Measurements from ENCODE around the gene DYRK1B. TPM values are rescaled to one million over a fixed set of nuclear protein-coding genes. Genes with fewer than 3 reads are reported as not detected.

The DYRK1B gene
- total and polyA plus RNA-seq, 2 donors (not counting 1 experiment from before 2014, with no cell fraction given) = 26.1 to 36.6 TPM

GRCh38 chr19:39792999-39793546 is 40.9 kb downstream of the DYRK1B start:
- no peaks in the 10 kb centered on the region for H4K20me1 ChIP-seq (ENCODE audit: control insufficient read depth, insufficient read depth, low read length, poor library complexity, severe bottlenecking)
- ChIA-PET POLR2A (interaction anchor here (0.6 to 0.7 kb wide), 3 partner anchors 174 to 870 kb away, joined by 3 to 6 read pairs (median 3); no protein-coding TSS in a partner anchor), CTCF (interaction anchor here (0.6 to 7.1 kb wide), 20 partner anchors 11 to 1302 kb away, joined by 3 to 159 read pairs (median 5); partner anchors contain the start of genes DYRK1B, FBL, PSMC4 and ZNF780B)
- DNase-seq (peak; percentile 88), ATAC-seq (ENCODE audit: low read depth) (peak; percentile 94)
- peaks cover 6% of the 10 kb centered on the region for H3K27me3 Mint-ChIP-seq
- intact Hi-C loops (cut with micrococcal nuclease) = loop anchor here (1.0 to 2.0 kb wide), 3 partner anchors 51 to 372 kb away; no protein-coding TSS in a partner anchor
- H2AFZ ChIP-seq (ENCODE audit: insufficient read depth, low read depth, low read length, poor library complexity, severe bottlenecking) = peak overlapping the region; percentile 93
- H3K27ac Mint-ChIP-seq = peak overlapping the region; percentile 37
- peaks cover 1 to 8% (median 7%) of the 10 kb centered on the region in 3 donors for H3K9me3 ChIP-seq (ENCODE audit: control extremely low read depth in 1 of 3, control insufficient read depth in 2 of 3, insufficient read depth in 1 of 3, low read length in 2 of 3)
- H3K4me1 ChIP-seq (ENCODE audit: control insufficient read depth in 2 of 2, insufficient read depth in 2 of 2, low read length in 2 of 2) = peaks cover 0 to 9% of the 10 kb centered on the region in 2 donors
- H3K9ac ChIP-seq (ENCODE audit: low read length) = peak overlapping the region; percentile 75
- no peaks in the 10 kb centered on the region for H3K27me3 ChIP-seq (replicated peaks in 1 of 4; ENCODE audit: control extremely low read depth in 1 of 4, control insufficient read depth in 3 of 4, insufficient read depth in 4 of 4, low read length in 3 of 4)
- H3K4me3 Mint-ChIP-seq = peak overlapping the region; percentile 79
- peaks cover 8% of the 10 kb centered on the region for H3K4me1 Mint-ChIP-seq
- TF ChIP-seq EZH2 (IDR thresholded peaks at IDR 0.05; ENCODE audit: borderline replicate concordance, insufficient read depth, low read depth, low read length, poor library complexity, severe bottlenecking) (no peak), CTCF (IDR thresholded peaks at IDR 0.05) (peak; percentile 91)
- peak overlapping the region; percentile 42 to 76 (median 58) for H3K4me3 ChIP-seq (ENCODE audit: control extremely low read depth in 1 of 5, extremely low read depth in 1 of 5, insufficient read depth in 1 of 5, low read depth in 2 of 5, low read length in 4 of 5)
- peak overlapping the region; percentile 93 for H3K4me2 ChIP-seq (replicated peaks; ENCODE audit: low read depth, low read length, poor library complexity, severe bottlenecking)
- no peaks in the 10 kb centered on the region for H3K9me3 Mint-ChIP-seq (ENCODE audit: insufficient read depth)
- H3K36me3 ChIP-seq (replicated peaks in 1 of 2; ENCODE audit: control extremely low read depth in 1 of 2, control insufficient read depth in 1 of 2, extremely low read depth in 1 of 2, insufficient read depth in 2 of 2, low read length in 1 of 2) = no peaks in the 10 kb centered on the region
- H3K79me2 ChIP-seq (ENCODE audit: control insufficient read depth, insufficient read depth, low read length) = no peaks in the 10 kb centered on the region
- no peak overlapping the region for H3K27ac ChIP-seq (ENCODE audit: low read length in 2 of 2)
- under 1% methylated on average over 15 of the region's 17 CpGs for whole genome bisulfite sequencing (ENCODE audit: insufficient coverage)

DNA sequence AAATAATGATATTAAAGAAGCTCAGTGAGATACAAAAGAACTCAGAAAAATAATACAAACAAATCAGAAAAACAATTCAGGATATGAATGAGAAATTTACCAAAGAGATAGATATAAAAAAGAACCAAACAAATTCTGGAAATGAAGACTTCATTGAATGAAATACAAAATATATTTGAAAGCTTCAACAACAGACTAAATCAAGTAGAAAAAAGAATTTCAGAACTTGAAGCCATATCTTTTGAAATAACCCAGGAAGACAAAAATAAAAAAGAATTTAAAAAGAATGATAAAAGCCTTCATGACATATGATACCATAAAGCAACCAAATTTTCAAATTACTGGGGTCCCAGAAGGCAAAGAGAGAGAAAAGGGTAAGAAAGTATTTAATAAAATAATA is 45.7 kb downstream of the DYRK1B start:
- H3K36me3 ChIP-seq (replicated peaks in 1 of 2; ENCODE audit: control extremely low read depth in 1 of 2, control insufficient read depth in 1 of 2, extremely low read depth in 1 of 2, insufficient read depth in 2 of 2, low read length in 1 of 2) = no peaks in the 10 kb centered on the region
- Mint-ChIP-seq H3K4me1 (peaks cover 3% of the 10 kb centered on the region), H3K27me3 (peaks cover 33% of the 10 kb centered on the region), H3K4me3 (no peak overlapping the region), H3K27ac (no peak overlapping the region), H3K9me3 (ENCODE audit: insufficient read depth) (no peaks in the 10 kb centered on the region)
- ChIA-PET POLR2A (no interaction called here), CTCF (interaction anchor here (0.6 kb wide), 1 partner anchor 18 kb away, joined by 3 read pairs; no protein-coding TSS in a partner anchor)
- H3K4me3 ChIP-seq (ENCODE audit: control extremely low read depth in 1 of 5, extremely low read depth in 1 of 5, insufficient read depth in 1 of 5, low read depth in 2 of 5, low read length in 4 of 5) = no peak overlapping the region
- peaks cover 1 to 21% (median 17%) of the 10 kb centered on the region in 3 donors for H3K9me3 ChIP-seq (ENCODE audit: control extremely low read depth in 1 of 3, control insufficient read depth in 2 of 3, insufficient read depth in 1 of 3, low read length in 2 of 3)
- no peaks in the 10 kb centered on the region for H3K79me2 ChIP-seq (ENCODE audit: control insufficient read depth, insufficient read depth, low read length)
- ATAC-seq (ENCODE audit: low read depth) (no peak), DNase-seq (no peak)
- H3K9ac ChIP-seq (ENCODE audit: low read length) = no peak overlapping the region
- H4K20me1 ChIP-seq (ENCODE audit: control insufficient read depth, insufficient read depth, low read length, poor library complexity, severe bottlenecking) = no peaks in the 10 kb centered on the region
- H3K27me3 ChIP-seq (replicated peaks in 1 of 4; ENCODE audit: control extremely low read depth in 1 of 4, control insufficient read depth in 3 of 4, insufficient read depth in 4 of 4, low read length in 3 of 4) = peaks cover 0 to 23% (median 9%) of the 10 kb centered on the region in 4 experiments
- H3K27ac ChIP-seq (ENCODE audit: low read length in 2 of 2) = no peak overlapping the region
- TF ChIP-seq CTCF (IDR thresholded peaks at IDR 0.05) (no peak), EZH2 (IDR thresholded peaks at IDR 0.05; ENCODE audit: borderline replicate concordance, insufficient read depth, low read depth, low read length, poor library complexity, severe bottlenecking) (no peak)
- H3K4me2 ChIP-seq (replicated peaks; ENCODE audit: low read depth, low read length, poor library complexity, severe bottlenecking) = no peak overlapping the region
- no peak overlapping the region for H2AFZ ChIP-seq (ENCODE audit: insufficient read depth, low read depth, low read length, poor library complexity, severe bottlenecking)
- H3K4me1 ChIP-seq (ENCODE audit: control insufficient read depth in 2 of 2, insufficient read depth in 2 of 2, low read length in 2 of 2) = peaks cover 0 to 4% of the 10 kb centered on the region in 2 donors
- intact Hi-C loops (cut with micrococcal nuclease) = no loop called here
